Left cardiac atrium (tissue), 4 donors: ENCODE measurements around the gene DBH. TPM values are rescaled to one million over a fixed set of nuclear protein-coding genes. Genes with fewer than 3 reads are reported as not detected.
"Not testable (repeated sequence)": the region's sequence is repeated elsewhere in the genome, so short reads cannot be mapped to it uniquely, and the experiment has no call there.

Experiments used
- ATAC-seq, 2 donors: fragments of 200-7000 bp; cut with Tn5 transposase; one replicate each; pipeline ENCODE4 v1.9.1; 2020; ENCODE audit warnings: mild to moderate bottlenecking in 2 of 2, moderate library complexity in 2 of 2
- DNase-seq: peaks from one replicate; pipeline ENCODE4 v3.0.0-alpha.2; 2020
- intact Hi-C, 2 donors: fragments of 100-400 bp; cut with DNase I; formaldehyde crosslinking; loops; one replicate each; pipeline versions ENCODE4 v1.14.1 to v1.15.1; 2022 to 2023
- total RNA-seq, 2 donors: library from RNA; stranded (reverse); fragmentation: NEBNext Ultra II Directional; extraction: Animal tissue kit (Norgen Biotek cat#: 25700); gene quantifications; one replicate each; pipeline ENCODE4 v1.2.1, GENCODE V29; 2021
- donor health status: DM: no; HTN: yes; CAD: no.
- donor health status: DM: no; HTN: yes; CAD: no; lungs with severe emphysema.
- donor health status: DM: yes; HTN: yes; CAD: no.
- donor health status: Dilated cardiomyopathy.

Gene DBH
- total RNA-seq, 2 donors from 2014 or later = not detected

DNA sequence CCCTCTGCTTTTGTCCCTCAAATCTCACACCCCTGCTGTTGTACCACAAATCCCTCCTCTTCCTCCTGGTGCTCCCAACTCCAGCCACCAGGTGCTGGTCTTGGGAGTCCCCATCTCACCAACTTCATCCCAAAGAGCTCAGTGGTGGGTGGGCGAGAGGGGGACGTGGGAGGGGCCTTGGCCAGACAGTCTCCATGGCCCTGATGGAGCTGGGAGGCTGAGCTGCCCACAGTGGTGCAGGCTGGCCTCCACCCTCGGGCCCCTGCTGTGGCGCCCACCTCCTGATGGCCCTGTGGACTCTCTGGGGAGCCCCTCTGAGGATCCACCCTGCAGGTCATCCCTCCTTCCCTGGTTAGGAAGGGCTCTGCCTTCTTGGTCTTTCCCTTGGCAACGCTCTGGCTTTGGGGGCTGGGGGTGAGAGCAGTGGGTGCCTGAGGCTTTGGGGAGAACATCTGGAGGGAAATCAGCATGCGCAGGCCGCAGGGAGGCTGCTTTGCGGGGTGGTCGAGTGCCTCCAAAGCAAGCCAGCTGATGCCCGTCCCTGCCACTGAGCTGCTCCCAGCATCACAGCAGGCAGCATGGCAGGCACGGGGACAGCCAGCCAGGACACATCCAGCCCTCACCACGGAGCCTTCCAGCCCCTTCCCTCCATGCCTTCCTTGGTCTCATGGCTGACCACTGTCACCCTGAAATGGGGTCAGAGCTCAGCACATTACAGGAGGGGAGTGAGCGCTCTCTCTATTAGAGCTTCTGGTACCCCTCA is 19.3 kb upstream of the DBH start:
- ATAC-seq (no peak), DNase-seq (no peak)
- intact Hi-C loops = no loop called here

GRCh38 chr9:133618726-133619125 is 17.4 kb upstream of the DBH start:
- DNase-seq (no peak), ATAC-seq (no peak)
- intact Hi-C loops = no loop called here

- DNase-seq (no peak), ATAC-seq (no peak)
- intact Hi-C loops = no loop called here
These were observed 16.4 kb upstream of the DBH start for GRCh38 chr9:133619791-133620190.

GRCh38 chr9:133621725-133622267 is 14.4 kb upstream of the DBH start:
- DNase-seq (no peak), ATAC-seq (no peak)
- intact Hi-C loops = no loop called here

DNA sequence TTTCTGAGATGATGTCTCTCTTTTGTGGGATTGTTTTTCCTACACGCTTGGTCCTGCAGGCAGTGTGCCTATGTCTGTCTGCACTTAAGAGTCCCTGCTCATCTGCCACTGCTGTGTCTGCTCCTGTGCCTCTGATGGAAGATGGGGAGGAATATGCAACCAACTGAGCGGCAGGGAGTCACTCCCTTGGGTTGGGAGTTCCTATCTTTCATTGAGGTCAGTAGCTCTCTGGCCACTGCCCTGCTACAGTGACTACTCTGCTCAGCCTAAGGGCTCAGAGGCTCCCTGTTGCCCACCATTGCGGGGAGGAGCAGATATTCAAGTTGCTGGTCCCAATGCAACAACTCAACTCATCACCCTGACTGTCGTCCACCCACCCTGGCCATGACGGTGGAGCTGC is 13.6 kb upstream of the DBH start:
- ATAC-seq = no peak
- intact Hi-C loops = no loop called here
- no peak for DNase-seq

GRCh38 chr9:133626008-133626407 is 10.2 kb upstream of the DBH start:
- intact Hi-C loops, ATAC-seq: not testable (repeated sequence)

GRCh38 chr9:133627341-133627740 is 8.8 kb upstream of the DBH start:
- intact Hi-C loops = no loop called here
- DNase-seq (no peak), ATAC-seq (no peak)

More at GRCh38 chr9:133626008-133626407, 10.2 kb upstream of the DBH start:
- not testable (repeated sequence) for DNase-seq

GRCh38 chr9:133628766-133629165 is 7.4 kb upstream of the DBH start:
- intact Hi-C loops = no loop called here
- ATAC-seq = no peak
- DNase-seq = no peak

GRCh38 chr9:133629221-133630110 is 6.7 kb upstream of the DBH start:
- ATAC-seq (no peak), DNase-seq (no peak)
- intact Hi-C loops = no loop called here

DNA sequence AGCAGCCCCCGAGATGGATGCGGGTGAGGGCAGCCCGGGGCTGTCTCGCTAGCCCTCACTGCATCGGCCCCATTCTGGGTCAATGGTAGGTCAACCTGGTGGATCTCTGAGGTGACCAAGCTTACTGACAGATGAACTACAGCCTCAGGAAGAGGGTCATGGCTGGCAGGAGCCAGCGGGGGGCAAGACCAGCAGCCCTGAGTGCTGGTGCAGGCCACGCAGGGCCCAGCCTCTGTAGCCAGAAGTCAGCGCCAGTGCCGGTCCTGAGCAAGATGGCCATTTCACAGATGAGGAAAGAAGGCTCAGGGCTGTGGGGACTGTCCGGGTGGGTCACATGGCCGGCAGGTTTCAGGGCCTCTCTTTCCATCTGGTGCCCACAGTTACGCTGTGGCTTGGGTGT is 5.1 kb upstream of the DBH start:
- DNase-seq = no peak
- ATAC-seq = no peak
- intact Hi-C loops = no loop called here

- ATAC-seq = no peak
- no peak for DNase-seq
- intact Hi-C loops = no loop called here
These were observed 3.1 kb upstream of the DBH start for GRCh38 chr9:133632806-133633680.

GRCh38 chr9:133633681-133634080 is 2.5 kb upstream of the DBH start:
- intact Hi-C loops = no loop called here
- DNase-seq (no peak), ATAC-seq (no peak)

- ATAC-seq (peak; percentile 15 to 20), DNase-seq (no peak)
- intact Hi-C loops = no loop called here
These were observed 2.0 kb upstream of the DBH start for GRCh38 chr9:133634081-133634691.

GRCh38 chr9:133635098-133635497 is 1.1 kb upstream of the DBH start:
- no peak for DNase-seq
- no peak for ATAC-seq
- intact Hi-C loops = no loop called here

DNA sequence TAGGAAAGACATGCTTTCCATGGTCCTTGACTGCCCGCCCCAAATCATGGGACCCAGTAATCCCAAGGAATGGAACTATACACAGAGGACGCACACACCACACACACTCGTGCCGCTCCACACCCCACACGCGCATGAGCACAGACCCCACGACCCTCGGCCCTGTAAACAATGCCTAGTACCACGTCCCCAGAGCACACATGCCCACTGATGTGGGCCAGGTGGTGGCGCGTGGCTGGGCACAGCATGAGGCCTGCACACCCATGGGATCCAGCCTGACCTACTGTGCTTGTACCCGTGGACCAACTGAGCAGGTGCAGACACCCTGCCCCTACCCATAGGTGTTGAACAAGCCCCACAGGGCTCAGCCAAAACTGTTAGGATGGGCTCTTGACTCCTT is 739 bp downstream of the DBH start:
- DNase-seq (no peak), ATAC-seq (no peak)

GRCh38 chr9:133637451-133638055 is 1.4 kb downstream of the DBH start:
- intact Hi-C loops = no loop called here
- no peak for ATAC-seq
- peak; percentile 9 for DNase-seq

More for the DNA sequence above, 739 bp downstream of the DBH start:
- intact Hi-C loops = no loop called here

DNA sequence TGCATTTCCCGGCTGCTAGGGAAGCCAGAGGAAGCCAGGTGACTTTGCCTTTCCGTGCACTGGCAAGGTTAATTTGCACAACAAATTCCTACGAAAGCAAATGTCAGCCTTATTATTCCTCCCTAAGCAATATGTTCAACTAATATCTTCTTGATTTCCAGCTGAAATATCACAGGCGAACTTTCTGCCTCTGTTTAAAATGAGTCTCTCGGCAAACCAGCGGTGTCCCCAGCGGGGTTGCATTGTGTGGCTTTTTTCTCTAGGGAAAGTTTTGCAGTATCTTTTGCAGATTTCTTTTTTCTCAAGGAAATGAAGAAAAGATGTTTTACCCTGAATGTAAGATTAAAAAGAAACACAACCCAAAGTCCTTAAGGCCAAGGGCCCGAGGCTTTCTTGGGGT is 1.9 kb downstream of the DBH start:
- DNase-seq = no peak
- intact Hi-C loops = no loop called here
- ATAC-seq = no peak

GRCh38 chr9:133638711-133639110 is 2.5 kb downstream of the DBH start:
- ATAC-seq = no peak
- DNase-seq = peak; percentile 6
- intact Hi-C loops = no loop called here
